ENCODE measurements around the gene CHRM5.

DNA sequence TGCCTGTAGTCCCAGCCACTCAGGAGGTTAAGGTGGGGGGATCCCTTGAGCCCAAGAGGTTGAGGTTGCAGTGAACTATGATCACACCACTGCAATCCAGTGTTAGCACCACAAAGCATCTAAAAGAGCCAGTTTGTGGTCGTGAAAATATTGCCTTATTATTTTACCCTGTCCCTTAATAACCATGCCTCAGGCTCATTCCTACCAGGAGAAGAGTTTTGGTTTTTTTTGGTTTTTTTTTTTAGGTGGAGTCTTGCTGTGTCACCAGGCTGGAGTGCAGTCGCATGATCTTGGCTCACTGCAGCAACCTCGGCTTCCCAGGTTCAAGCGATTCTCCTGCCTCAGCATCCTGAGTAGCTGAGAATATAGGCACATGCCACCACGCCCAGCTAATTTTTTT lies 88.6 kb downstream of the CHRM5 start:
- TF ChIP-seq, protein P1, sequence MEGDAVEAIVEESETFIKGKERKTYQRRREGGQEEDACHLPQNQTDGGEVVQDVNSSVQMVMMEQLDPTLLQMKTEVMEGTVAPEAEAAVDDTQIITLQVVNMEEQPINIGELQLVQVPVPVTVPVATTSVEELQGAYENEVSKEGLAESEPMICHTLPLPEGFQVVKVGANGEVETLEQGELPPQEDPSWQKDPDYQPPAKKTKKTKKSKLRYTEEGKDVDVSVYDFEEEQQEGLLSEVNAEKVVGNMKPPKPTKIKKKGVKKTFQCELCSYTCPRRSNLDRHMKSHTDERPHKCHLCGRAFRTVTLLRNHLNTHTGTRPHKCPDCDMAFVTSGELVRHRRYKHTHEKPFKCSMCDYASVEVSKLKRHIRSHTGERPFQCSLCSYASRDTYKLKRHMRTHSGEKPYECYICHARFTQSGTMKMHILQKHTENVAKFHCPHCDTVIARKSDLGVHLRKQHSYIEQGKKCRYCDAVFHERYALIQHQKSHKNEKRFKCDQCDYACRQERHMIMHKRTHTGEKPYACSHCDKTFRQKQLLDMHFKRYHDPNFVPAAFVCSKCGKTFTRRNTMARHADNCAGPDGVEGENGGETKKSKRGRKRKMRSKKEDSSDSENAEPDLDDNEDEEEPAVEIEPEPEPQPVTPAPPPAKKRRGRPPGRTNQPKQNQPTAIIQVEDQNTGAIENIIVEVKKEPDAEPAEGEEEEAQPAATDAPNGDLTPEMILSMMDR (IDR thresholded peaks at IDR 0.05) = no peak
- no peak for TF ChIP-seq POLR2A (IDR thresholded peaks at IDR 0.05)

Data from esophagus squamous epithelium (tissue), 4 donors.